A549 treated with GW870086 at 1 μM for 4 hours (cell line): Measurements from ENCODE around the gene FGF8. TPM values are rescaled to one million over a fixed set of nuclear protein-coding genes. Genes with fewer than 3 reads are reported as not detected.

Experiments
- total RNA-seq: library from RNA; stranded (reverse); fragments of 200-300 nt; extraction: Qiagen RNA extraction; gene quantifications from 5 replicates; pipeline ENCODE4 v1.2.3, GENCODE V29; 2022; ENCODE audit warnings: low read depth

Gene FGF8, protein sequence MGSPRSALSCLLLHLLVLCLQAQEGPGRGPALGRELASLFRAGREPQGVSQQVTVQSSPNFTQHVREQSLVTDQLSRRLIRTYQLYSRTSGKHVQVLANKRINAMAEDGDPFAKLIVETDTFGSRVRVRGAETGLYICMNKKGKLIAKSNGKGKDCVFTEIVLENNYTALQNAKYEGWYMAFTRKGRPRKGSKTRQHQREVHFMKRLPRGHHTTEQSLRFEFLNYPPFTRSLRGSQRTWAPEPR
- total RNA-seq = not detected in 5 replicates

DNA sequence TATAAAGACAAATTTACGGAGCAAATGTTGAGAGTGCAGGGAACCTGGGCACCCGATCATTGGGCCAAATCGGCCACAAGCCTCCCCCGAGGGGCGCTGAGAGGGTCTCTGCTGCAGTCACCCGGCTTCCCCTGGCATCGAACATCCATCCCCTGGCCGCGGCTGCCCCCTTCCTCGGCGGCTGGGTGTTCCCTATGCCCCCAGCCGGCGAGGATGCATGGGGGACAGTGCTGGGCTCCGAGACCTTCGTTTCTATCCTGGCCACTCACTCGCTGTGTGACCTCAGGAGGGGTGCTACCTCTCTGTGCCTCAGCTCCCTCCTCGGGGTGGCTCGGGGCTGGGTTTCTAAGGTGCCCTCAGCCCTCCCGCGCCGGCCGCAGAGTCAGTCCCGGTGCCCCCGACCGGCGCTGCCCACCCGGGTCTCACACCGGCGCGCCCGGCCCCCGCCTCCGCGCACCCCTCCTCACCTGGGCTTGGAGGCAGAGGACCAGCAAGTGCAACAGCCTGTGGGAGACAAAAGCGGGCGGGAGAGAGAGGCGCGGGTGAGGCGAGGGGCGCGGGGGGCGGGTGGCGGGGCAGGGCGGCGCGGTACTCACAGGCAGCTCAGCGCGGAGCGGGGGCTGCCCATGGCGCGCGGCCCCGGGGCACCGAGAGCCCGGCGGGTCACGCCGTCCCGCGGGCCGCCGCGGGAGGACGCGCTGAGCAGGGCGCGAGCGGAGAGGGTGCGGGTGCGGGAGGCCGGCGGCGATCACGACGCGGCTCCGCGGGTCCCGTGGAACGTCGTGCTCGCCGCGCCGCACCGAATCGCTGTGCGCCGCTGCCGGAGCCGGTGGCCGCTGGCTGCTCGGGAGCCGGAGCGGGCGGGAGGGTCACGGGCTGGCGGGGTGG is at the start of gene FGF8:
Gene FGF8 (minus strand): TSS at position 842 of the 888 bp plus-strand sequence. CDS start 214 bp downstream, at position 628.

DNA sequence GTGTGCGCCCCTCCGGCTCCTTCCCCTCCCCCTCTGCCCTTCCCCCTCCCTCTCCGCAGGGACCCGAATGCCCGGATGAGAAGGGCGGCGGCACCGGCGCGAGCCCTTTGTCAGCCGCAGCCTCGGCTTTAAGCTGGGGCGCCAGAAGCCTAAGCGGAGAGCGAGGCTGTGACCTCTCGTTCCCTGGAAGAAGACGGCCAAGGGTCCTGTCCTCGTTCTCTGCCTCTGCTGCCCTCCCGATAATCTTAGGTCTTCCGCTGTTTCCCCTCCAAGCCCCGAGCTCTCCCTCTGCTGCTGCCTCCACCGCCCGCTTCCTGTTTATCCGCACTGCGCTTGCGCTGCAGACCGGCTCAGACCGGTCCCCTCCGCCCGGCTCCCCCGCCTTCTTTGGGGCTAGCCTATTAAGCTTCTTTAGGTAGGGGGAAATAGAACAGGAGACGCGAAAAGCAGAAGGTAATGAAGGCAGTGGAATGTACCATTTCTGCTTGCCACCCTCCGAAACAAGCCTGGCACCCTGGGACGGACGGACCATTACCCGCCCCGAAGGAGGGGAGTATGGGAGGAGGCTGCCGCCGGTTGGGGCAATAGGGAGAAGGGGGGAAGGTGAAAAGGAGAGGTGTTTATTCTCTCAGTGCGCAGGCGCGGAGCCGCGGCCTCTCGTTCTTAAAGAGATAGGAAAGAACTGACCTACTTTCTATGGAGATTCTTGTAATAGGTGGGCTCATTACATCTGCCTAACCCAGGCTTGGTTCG is 42.4 kb upstream of the FGF8 start, which contains the start of gene OGA:
Gene OGA (minus strand): TSS at position 326 of the 753 bp plus-strand sequence. CDS start 422 bp downstream, outside the sequence.

DNA sequence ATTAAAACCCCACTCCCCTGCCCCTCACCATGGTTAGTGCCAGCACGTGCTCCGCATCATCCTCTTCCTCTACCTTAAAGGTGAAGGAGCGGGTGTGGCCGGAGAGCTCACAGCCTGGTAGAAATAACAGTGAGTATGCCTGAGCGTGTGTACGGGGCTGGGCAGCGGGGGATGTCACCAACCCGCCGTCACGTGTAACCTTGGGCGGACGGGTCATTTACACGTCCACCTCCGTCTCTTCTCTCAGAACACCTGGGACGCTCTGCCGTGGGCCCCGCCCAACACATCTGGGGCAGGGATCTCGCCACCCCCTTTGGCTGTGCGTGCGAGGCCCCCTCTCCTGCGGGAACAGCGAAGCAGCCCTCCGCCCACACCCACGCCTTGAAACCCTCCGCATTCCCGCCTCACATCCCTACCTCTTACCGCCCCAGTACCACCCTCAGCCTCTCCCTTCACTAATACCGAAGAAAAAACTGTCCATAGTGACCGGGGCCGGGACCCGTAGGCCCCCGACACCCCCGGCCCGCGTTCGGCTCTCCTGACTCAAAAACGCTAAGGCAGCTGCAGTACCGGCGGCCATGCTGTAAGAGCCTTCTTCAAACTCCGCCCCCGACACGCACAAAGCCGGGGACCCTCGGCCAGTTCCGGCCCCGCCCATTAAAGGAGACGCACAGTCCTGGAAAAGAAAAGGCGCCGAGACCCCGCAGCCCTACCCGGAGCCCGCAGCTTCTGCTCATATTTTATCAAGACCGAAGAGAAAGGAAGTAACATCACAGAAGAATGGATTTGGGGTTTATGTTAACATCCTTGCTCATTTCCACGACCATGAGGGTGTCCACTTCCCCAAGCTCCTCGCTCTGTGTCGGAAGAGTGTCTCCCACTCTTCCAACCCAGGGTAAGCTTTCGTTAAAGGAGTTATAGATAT is 7.2 kb upstream of the FGF8 start, which contains the start of gene NPM3:
Gene NPM3 (minus strand): TSS at position 636 of the 925 bp plus-strand sequence. CDS start 56 bp downstream, at position 580.

Other genes with a start within 250 kb of the FGF8 start
- 12.6 to 17.9 TPM (median 16.4 TPM) in 5 replicates for gene POLL, start 187.9 kb downstream of the FGF8 start, total RNA-seq
- gene DPCD, start 187.8 kb downstream of the FGF8 start, total RNA-seq = 31.4 to 41.4 TPM (median 31.6 TPM) in 5 replicates
- gene FBXW4, start 80.9 kb downstream of the FGF8 start, total RNA-seq = 17.4 to 22.7 TPM (median 20.1 TPM) in 5 replicates
- gene NPM3, start 7.3 kb upstream of the FGF8 start, total RNA-seq = 105 to 122 TPM (median 120 TPM) in 5 replicates
- 59.7 to 74.5 TPM (median 69.0 TPM) in 5 replicates for gene OGA, start 42.3 kb upstream of the FGF8 start, total RNA-seq
- gene KCNIP2, start 67.7 kb upstream of the FGF8 start, total RNA-seq = 0.79 to 0.95 TPM (median 0.81 TPM) in 4 of 5 replicates, not detected in the other